Gastroesophageal sphincter (tissue), 4 donors: Measurements from ENCODE around the gene KLHL30. TPM values are rescaled to one million over a fixed set of nuclear protein-coding genes. Genes with fewer than 3 reads are reported as not detected.

Experiments
- ATAC-seq: fragments of 150-250 bp; one replicate; pipeline ENCODE4 v1.9.1; 2016; ENCODE audit warnings: mild to moderate bottlenecking, moderate library complexity
- H3K27ac ChIP-seq, 4 donors: fragments of 200-600 bp; sonication (generic) in 3 of 4; 1 replicate in 3 of 4; 2 replicates in 1 of 4; pipeline ENCODE4 v1.5.1; 2016 to 2019
- H3K27me3 ChIP-seq: fragments of 200-600 bp; sonication (generic); one replicate; pipeline ENCODE4 v1.5.1; 2019
- H3K36me3 ChIP-seq, 2 donors: fragments of 200-600 bp; sonication (generic); one replicate each; pipeline ENCODE4 v1.5.1; 2019; ENCODE audit warnings: control low read depth in 1 of 2
- H3K4me1 ChIP-seq, 3 donors: fragments of 200-600 bp; sonication (generic); 1 replicate in 2 of 3; 2 replicates in 1 of 3; pipeline ENCODE4 v1.5.1; 2016 to 2019; ENCODE audit warnings: control low read depth in 2 of 3
- H3K4me3 ChIP-seq, 2 donors: fragments of 200-600 bp; sonication (generic); one replicate each; pipeline ENCODE4 v1.5.1; 2019; ENCODE audit warnings: mild to moderate bottlenecking in 1 of 2, moderate library complexity in 1 of 2
- H3K9me3 ChIP-seq, 3 donors: fragments of 200-600 bp; sonication (generic); one replicate each; pipeline ENCODE4 v1.5.1; 2017 to 2019; ENCODE audit warnings: control low read depth in 2 of 3
- CTCF ChIP-seq, 4 experiments: fragments of 200-600 bp in 2 of 4; fragments of 450-650 bp in 2 of 4; sonication (generic) in 1 of 4; IDR thresholded peaks; one replicate each; pipeline ENCODE4 v1.5.1; 2017 to 2019; ENCODE audit warnings: antibody characterized with exemption in 4 of 4, mild to moderate bottlenecking in 2 of 4, moderate library complexity in 2 of 4
- EP300 ChIP-seq: sonication (generic); formaldehyde crosslinking; IDR thresholded peaks from one replicate; pipeline ENCODE4 v1.6.1; 2017; ENCODE audit warnings: antibody characterized with exemption, mild to moderate bottlenecking
- POLR2A ChIP-seq, 2 donors: fragments of 450-650 bp; IDR thresholded peaks; one replicate each; pipeline ENCODE4 v1.6.1; 2017; ENCODE audit warnings: antibody characterized with exemption in 2 of 2, mild to moderate bottlenecking in 2 of 2, moderate library complexity in 1 of 2
- POLR2AphosphoS5 ChIP-seq: sonication (generic); formaldehyde crosslinking; IDR thresholded peaks from one replicate; pipeline ENCODE4 v1.6.1; 2017; ENCODE audit warnings: antibody characterized with exemption
- WGBS, 2 donors: methylation state at CpG; one replicate each; pipeline ENCODE4 v1.1.5; 2018; ENCODE audit warnings: low coverage in 1 of 2; 5-methylcytosine and 5-hydroxymethylcytosine counted together
- total RNA-seq, 4 donors: library from RNA; depleted of rRNA; stranded (reverse); fragments of >200 nt; gene quantifications; one replicate each; pipeline ENCODE4 v1.1.0, GENCODE V29; 2016

The KLHL30 gene
- total RNA-seq, 4 donors from 2014 or later, result 1.3 to 8.1 (median 3.7) TPM

- H3K36me3 ChIP-seq, result no peaks in the 10 kb centered on the region
- H3K27ac ChIP-seq, result no peak overlapping the region
- H3K4me3 ChIP-seq, result no peak overlapping the region
- no peak for ATAC-seq
- TF ChIP-seq POLR2A (IDR thresholded peaks at IDR 0.05), result no peak
- no peaks in the 10 kb centered on the region for H3K4me1 ChIP-seq
- H3K9me3 ChIP-seq, result no peaks in the 10 kb centered on the region
- 91 to 100% methylated on average over 2 to 4 of the region's 18 CpGs for WGBS, 2 donors
- H3K27me3 ChIP-seq, result peaks cover 8% of the 10 kb centered on the region
These were observed 34.8 kb upstream of the KLHL30 start for GRCh38 chr2:238103465-238104225.

GRCh38 chr2:238104226-238104690 is 34.2 kb upstream of the KLHL30 start:
- Histone ChIP-seq H3K9me3 (no peaks in the 10 kb centered on the region), H3K27me3 (peaks cover 8% of the 10 kb centered on the region), H3K4me1 (no peaks in the 10 kb centered on the region), H3K36me3 (no peaks in the 10 kb centered on the region), H3K4me3 (no peak overlapping the region), H3K27ac (no peak overlapping the region)
- no peak for TF ChIP-seq EP300
- no peak for TF ChIP-seq POLR2AphosphoS5
- TF ChIP-seq CTCF (IDR thresholded peaks at IDR 0.05), result no peak
- no peak for TF ChIP-seq POLR2A (IDR thresholded peaks at IDR 0.05)
- no CpG with 5 or more reads among the region's 14 CpGs for WGBS, 2 donors
- no peak for ATAC-seq

DNA sequence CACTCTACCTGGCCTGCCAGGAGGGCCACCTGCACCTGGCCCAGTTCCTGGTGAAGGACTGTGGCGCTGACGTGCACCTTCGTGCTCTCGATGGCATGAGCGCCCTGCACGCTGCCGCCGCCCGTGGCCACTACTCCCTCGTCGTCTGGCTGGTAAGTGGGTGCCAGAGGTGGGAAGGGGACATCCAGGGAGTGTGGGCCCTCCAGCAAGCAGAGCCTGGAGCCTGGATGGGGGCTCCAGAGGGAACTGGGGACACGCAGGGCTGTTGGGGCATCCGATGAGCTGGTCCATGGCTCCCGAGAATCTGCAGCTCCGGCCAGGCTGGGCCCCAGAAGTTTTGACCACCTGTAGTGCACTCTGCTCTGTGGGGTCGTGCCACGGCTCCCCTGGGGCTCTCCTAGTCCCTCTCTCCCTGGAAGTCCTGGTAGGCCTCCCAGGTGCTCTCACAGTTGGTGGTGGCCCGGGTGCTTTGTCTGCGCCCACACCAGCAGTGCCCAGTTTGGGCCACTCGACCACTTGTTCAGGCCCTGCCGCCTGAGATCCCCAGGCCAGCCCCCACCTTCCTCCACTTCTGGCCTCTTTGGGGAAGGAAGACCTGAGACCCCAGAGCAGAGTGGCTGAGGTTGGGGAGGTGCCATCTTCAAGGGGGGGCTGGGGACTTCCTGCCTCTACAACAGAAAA is 33.6 kb upstream of the KLHL30 start:
- Histone ChIP-seq H3K9me3 (no peaks in the 10 kb centered on the region), H3K4me3 (no peak overlapping the region), H3K27me3 (peaks cover 8% of the 10 kb centered on the region), H3K4me1 (no peaks in the 10 kb centered on the region), H3K27ac (no peak overlapping the region), H3K36me3 (no peaks in the 10 kb centered on the region)
- TF ChIP-seq EP300 (no peak), POLR2AphosphoS5 (no peak), CTCF (IDR thresholded peaks at IDR 0.05) (no peak), POLR2A (IDR thresholded peaks at IDR 0.05) (no peak)
- 80% methylated on average over 2 of the region's 21 CpGs; no CpG with 5 or more reads in 1 of the 2 donors for WGBS, 2 donors
- no peak for ATAC-seq

GRCh38 chr2:238105506-238106338 is 32.7 kb upstream of the KLHL30 start:
- peaks cover 8% of the 10 kb centered on the region for H3K27me3 ChIP-seq
- no peak for ATAC-seq
- no peaks in the 10 kb centered on the region for H3K36me3 ChIP-seq
- no peak overlapping the region for H3K4me3 ChIP-seq
- no peaks in the 10 kb centered on the region for H3K9me3 ChIP-seq
- no peak for TF ChIP-seq CTCF (IDR thresholded peaks at IDR 0.05)
- WGBS, 2 donors, result no CpG with 5 or more reads among the region's 28 CpGs
- no peak overlapping the region for H3K27ac ChIP-seq
- no peaks in the 10 kb centered on the region for H3K4me1 ChIP-seq

GRCh38 chr2:238106339-238106697 is 32.1 kb upstream of the KLHL30 start:
- no peak for ATAC-seq
- TF ChIP-seq POLR2A (IDR thresholded peaks at IDR 0.05) (no peak), POLR2AphosphoS5 (no peak), EP300 (no peak), CTCF (IDR thresholded peaks at IDR 0.05) (no peak)
- H3K4me3 ChIP-seq, result no peak overlapping the region
- 83% methylated on average over 6 of the region's 13 CpGs; no CpG with 5 or more reads in 1 of the 2 donors for WGBS, 2 donors
- H3K36me3 ChIP-seq, result no peaks in the 10 kb centered on the region
- no peak overlapping the region for H3K27ac ChIP-seq
- no peaks in the 10 kb centered on the region for H3K4me1 ChIP-seq
- no peaks in the 10 kb centered on the region for H3K9me3 ChIP-seq
- peaks cover 8% of the 10 kb centered on the region for H3K27me3 ChIP-seq
